ENCODE data around the gene SMURF1.
A peak's percentile ranks its signal among the peaks of the same experiment; 100 is the strongest.

The SMURF1 gene

DNA sequence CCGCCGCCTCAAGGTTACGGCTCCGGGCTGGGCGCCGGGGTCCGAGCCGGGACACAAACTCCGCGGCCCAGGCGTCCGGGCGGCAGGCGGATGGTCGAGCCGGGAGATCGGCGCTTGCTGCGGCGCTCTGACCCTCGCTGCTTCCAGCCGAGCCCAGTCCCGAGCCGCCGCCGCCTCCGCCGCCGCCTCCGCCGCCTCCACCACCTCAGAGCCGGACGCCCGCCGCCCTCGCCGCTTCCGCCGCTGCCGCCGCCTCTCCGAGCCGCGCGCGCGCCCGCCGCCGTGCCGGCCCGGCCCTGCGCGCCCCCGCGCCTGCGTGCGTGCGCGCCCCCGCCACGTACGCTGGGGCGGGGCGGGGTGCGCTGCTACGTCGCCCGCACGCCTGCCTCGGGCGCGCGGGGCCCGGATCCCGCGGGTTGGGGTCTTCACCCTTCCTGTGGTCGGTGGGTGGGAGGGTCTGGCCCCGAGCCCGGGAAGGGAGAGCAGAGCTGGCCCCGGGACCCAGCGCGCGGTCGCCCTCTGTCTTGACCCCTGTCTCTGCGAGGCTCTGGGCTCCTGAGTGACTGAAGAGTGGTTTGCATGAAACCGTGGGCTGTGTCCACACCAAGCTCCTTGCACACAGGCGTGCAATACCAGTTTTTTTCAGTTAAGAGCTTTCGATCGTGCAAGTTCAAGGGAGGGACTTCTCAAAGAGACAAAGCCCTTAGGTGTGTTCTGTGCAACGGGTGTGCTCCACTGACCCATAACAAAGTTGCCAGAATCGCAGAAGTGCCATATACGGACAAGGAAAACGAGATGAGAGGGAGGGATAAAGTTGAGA, at the start of gene SMURF1:
TSS of gene SMURF1 (minus strand) at position 256 of the 820 bp plus-strand sequence. CDS start 328 bp downstream, outside the sequence.
- Histone ChIP-seq H3K36me3 (ENCODE audit: control insufficient read depth in 1 of 2, insufficient read depth in 2 of 2, low read length in 2 of 2) (no peaks in the 10 kb centered on the region), H3K9ac (ENCODE audit: low read depth in 1 of 2, low read length in 2 of 2) (peak within 1 kb of the TSS; percentile 70 to 89), H3K4me3 (ENCODE audit: low read depth in 1 of 2, low read length in 2 of 2) (peak within 1 kb of the TSS; percentile 79 to 85), H3K9me3 (ENCODE audit: control insufficient read depth in 1 of 2, low read length in 2 of 2) (no peaks in the 10 kb centered on the region), H3K4me1 (ENCODE audit: control insufficient read depth in 1 of 2, insufficient read depth in 2 of 2, low read length in 2 of 2) (peaks cover 14 to 20% of the 10 kb centered on the region in 2 donors), H3K27ac (ENCODE audit: low read depth, low read length) (peak within 1 kb of the TSS; percentile 90), H3K27me3 (ENCODE audit: control insufficient read depth in 1 of 2, insufficient read depth in 2 of 2, low read length in 2 of 2) (no peaks in the 10 kb centered on the region)

GRCh38 chr7:99191869-99192596, 48.1 kb upstream of the SMURF1 start:
- Histone ChIP-seq H3K9me3 (ENCODE audit: control insufficient read depth in 1 of 2, low read length in 2 of 2) (no peaks in the 10 kb centered on the region), H3K27ac (ENCODE audit: low read depth, low read length) (no peak overlapping the region), H3K4me3 (ENCODE audit: low read depth in 1 of 2, low read length in 2 of 2) (no peak overlapping the region), H3K27me3 (ENCODE audit: control insufficient read depth in 1 of 2, insufficient read depth in 2 of 2, low read length in 2 of 2) (peaks cover 0 to 2% of the 10 kb centered on the region in 2 donors), H3K36me3 (ENCODE audit: control insufficient read depth in 1 of 2, insufficient read depth in 2 of 2, low read length in 2 of 2) (no peaks in the 10 kb centered on the region), H3K9ac (ENCODE audit: low read depth in 1 of 2, low read length in 2 of 2) (no peak overlapping the region), H3K4me1 (ENCODE audit: control insufficient read depth in 1 of 2, insufficient read depth in 2 of 2, low read length in 2 of 2) (no peaks in the 10 kb centered on the region)

- H3K36me3 ChIP-seq (ENCODE audit: control insufficient read depth in 1 of 2, insufficient read depth in 2 of 2, low read length in 2 of 2) = no peaks in the 10 kb centered on the region
- H3K9me3 ChIP-seq (ENCODE audit: control insufficient read depth in 1 of 2, low read length in 2 of 2) = no peaks in the 10 kb centered on the region
- peaks cover 0 to 2% of the 10 kb centered on the region in 2 donors for H3K27me3 ChIP-seq (ENCODE audit: control insufficient read depth in 1 of 2, insufficient read depth in 2 of 2, low read length in 2 of 2)
- H3K4me3 ChIP-seq (ENCODE audit: low read depth in 1 of 2, low read length in 2 of 2) = no peak overlapping the region
- no peaks in the 10 kb centered on the region for H3K4me1 ChIP-seq (ENCODE audit: control insufficient read depth in 1 of 2, insufficient read depth in 2 of 2, low read length in 2 of 2)
- H3K9ac ChIP-seq (ENCODE audit: low read depth in 1 of 2, low read length in 2 of 2) = no peak overlapping the region
- no peak overlapping the region for H3K27ac ChIP-seq (ENCODE audit: low read depth, low read length)
Observed at GRCh38 chr7:99190359-99191009, 46.6 kb upstream of the SMURF1 start.

DNA sequence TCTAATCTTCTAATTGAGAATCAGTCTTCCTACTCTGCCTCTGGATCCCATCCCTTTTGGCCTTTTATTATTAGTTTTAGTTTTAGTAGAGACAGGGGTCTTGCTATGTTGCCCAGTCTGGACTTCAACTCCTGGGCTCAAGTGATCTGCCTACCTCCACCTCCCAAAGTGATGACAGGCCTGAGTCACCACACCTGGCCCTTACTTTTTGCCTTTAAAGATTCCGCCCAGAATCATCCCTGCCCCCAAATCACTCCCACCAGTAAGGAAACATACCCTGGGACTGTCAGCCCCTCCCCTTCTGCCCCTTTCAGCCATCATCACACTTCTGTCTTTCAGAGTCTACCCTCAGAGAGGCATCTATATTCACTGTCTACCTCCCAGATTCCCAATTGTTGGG, 45.3 kb upstream of the SMURF1 start:
- H3K27me3 ChIP-seq (ENCODE audit: control insufficient read depth in 1 of 2, insufficient read depth in 2 of 2, low read length in 2 of 2) = peaks cover 0 to 2% of the 10 kb centered on the region in 2 donors
- H3K4me3 ChIP-seq (ENCODE audit: low read depth in 1 of 2, low read length in 2 of 2) = no peak overlapping the region
- H3K9ac ChIP-seq (ENCODE audit: low read depth in 1 of 2, low read length in 2 of 2) = no peak overlapping the region
- H3K36me3 ChIP-seq (ENCODE audit: control insufficient read depth in 1 of 2, insufficient read depth in 2 of 2, low read length in 2 of 2) = no peaks in the 10 kb centered on the region
- H3K4me1 ChIP-seq (ENCODE audit: control insufficient read depth in 1 of 2, insufficient read depth in 2 of 2, low read length in 2 of 2) = no peaks in the 10 kb centered on the region
- no peak overlapping the region for H3K27ac ChIP-seq (ENCODE audit: low read depth, low read length)
- H3K9me3 ChIP-seq (ENCODE audit: control insufficient read depth in 1 of 2, low read length in 2 of 2) = no peaks in the 10 kb centered on the region

DNA sequence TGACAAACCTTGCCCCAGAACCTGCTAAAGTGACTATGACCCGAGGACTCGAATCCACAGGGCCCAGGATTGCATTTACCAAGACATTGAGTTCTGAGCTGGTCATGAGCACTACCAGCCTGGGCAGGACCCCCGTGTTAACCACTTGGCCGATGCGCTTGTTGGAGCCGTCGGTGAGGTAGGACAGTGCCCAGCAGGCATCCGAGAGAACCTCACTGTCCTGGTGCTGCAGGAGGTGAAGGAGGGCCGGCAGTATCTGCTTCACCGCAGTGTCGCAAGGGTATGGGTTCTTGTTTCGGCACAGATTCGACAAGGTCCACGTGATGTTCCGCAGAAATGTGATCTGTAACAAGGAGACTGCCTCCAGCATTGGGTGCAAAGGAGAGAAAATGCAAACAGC, 44.3 kb upstream of the SMURF1 start:
- H3K9me3 ChIP-seq (ENCODE audit: control insufficient read depth in 1 of 2, low read length in 2 of 2) = no peaks in the 10 kb centered on the region
- H3K27me3 ChIP-seq (ENCODE audit: control insufficient read depth in 1 of 2, insufficient read depth in 2 of 2, low read length in 2 of 2) = peaks cover 0 to 2% of the 10 kb centered on the region in 2 donors
- no peaks in the 10 kb centered on the region for H3K36me3 ChIP-seq (ENCODE audit: control insufficient read depth in 1 of 2, insufficient read depth in 2 of 2, low read length in 2 of 2)
- no peak overlapping the region for H3K27ac ChIP-seq (ENCODE audit: low read depth, low read length)
- no peak overlapping the region for H3K9ac ChIP-seq (ENCODE audit: low read depth in 1 of 2, low read length in 2 of 2)
- H3K4me3 ChIP-seq (ENCODE audit: low read depth in 1 of 2, low read length in 2 of 2) = no peak overlapping the region
- no peaks in the 10 kb centered on the region for H3K4me1 ChIP-seq (ENCODE audit: control insufficient read depth in 1 of 2, insufficient read depth in 2 of 2, low read length in 2 of 2)

- no peaks in the 10 kb centered on the region for H3K9me3 ChIP-seq (ENCODE audit: control insufficient read depth in 1 of 2, low read length in 2 of 2)
Observed at GRCh38 chr7:99184532-99185218, 40.8 kb upstream of the SMURF1 start.

GRCh38 chr7:99180067-99180650, 36.3 kb upstream of the SMURF1 start:
- no peaks in the 10 kb centered on the region for H3K36me3 ChIP-seq (ENCODE audit: control insufficient read depth in 1 of 2, insufficient read depth in 2 of 2, low read length in 2 of 2)
- H3K9me3 ChIP-seq (ENCODE audit: control insufficient read depth in 1 of 2, low read length in 2 of 2) = no peaks in the 10 kb centered on the region
- no peak overlapping the region for H3K9ac ChIP-seq (ENCODE audit: low read depth in 1 of 2, low read length in 2 of 2)
- no peaks in the 10 kb centered on the region for H3K27me3 ChIP-seq (ENCODE audit: control insufficient read depth in 1 of 2, insufficient read depth in 2 of 2, low read length in 2 of 2)
- no peak overlapping the region for H3K4me3 ChIP-seq (ENCODE audit: low read depth in 1 of 2, low read length in 2 of 2)
- no peak overlapping the region for H3K27ac ChIP-seq (ENCODE audit: low read depth, low read length)
- H3K4me1 ChIP-seq (ENCODE audit: control insufficient read depth in 1 of 2, insufficient read depth in 2 of 2, low read length in 2 of 2) = no peaks in the 10 kb centered on the region

More at GRCh38 chr7:99184532-99185218, 40.8 kb upstream of the SMURF1 start:
- Histone ChIP-seq H3K27me3 (ENCODE audit: control insufficient read depth in 1 of 2, insufficient read depth in 2 of 2, low read length in 2 of 2) (peaks cover 0 to 2% of the 10 kb centered on the region in 2 donors), H3K4me3 (ENCODE audit: low read depth in 1 of 2, low read length in 2 of 2) (no peak overlapping the region), H3K27ac (ENCODE audit: low read depth, low read length) (no peak overlapping the region), H3K4me1 (ENCODE audit: control insufficient read depth in 1 of 2, insufficient read depth in 2 of 2, low read length in 2 of 2) (no peaks in the 10 kb centered on the region), H3K36me3 (ENCODE audit: control insufficient read depth in 1 of 2, insufficient read depth in 2 of 2, low read length in 2 of 2) (no peaks in the 10 kb centered on the region), H3K9ac (ENCODE audit: low read depth in 1 of 2, low read length in 2 of 2) (no peak overlapping the region)

- no peaks in the 10 kb centered on the region for H3K27me3 ChIP-seq (ENCODE audit: control insufficient read depth in 1 of 2, insufficient read depth in 2 of 2, low read length in 2 of 2)
- no peaks in the 10 kb centered on the region for H3K9me3 ChIP-seq (ENCODE audit: control insufficient read depth in 1 of 2, low read length in 2 of 2)
- H3K27ac ChIP-seq (ENCODE audit: low read depth, low read length) = no peak overlapping the region
- H3K36me3 ChIP-seq (ENCODE audit: control insufficient read depth in 1 of 2, insufficient read depth in 2 of 2, low read length in 2 of 2) = no peaks in the 10 kb centered on the region
- H3K4me1 ChIP-seq (ENCODE audit: control insufficient read depth in 1 of 2, insufficient read depth in 2 of 2, low read length in 2 of 2) = no peaks in the 10 kb centered on the region
- H3K9ac ChIP-seq (ENCODE audit: low read depth in 1 of 2, low read length in 2 of 2) = no peak overlapping the region
- no peak overlapping the region for H3K4me3 ChIP-seq (ENCODE audit: low read depth in 1 of 2, low read length in 2 of 2)
Observed at GRCh38 chr7:99177165-99177564, 33.3 kb upstream of the SMURF1 start.

GRCh38 chr7:99173787-99174186, 29.9 kb upstream of the SMURF1 start:
- Histone ChIP-seq H3K27ac (ENCODE audit: low read depth, low read length) (no peak overlapping the region), H3K9me3 (ENCODE audit: control insufficient read depth in 1 of 2, low read length in 2 of 2) (no peaks in the 10 kb centered on the region), H3K4me3 (ENCODE audit: low read depth in 1 of 2, low read length in 2 of 2) (no peak overlapping the region), H3K36me3 (ENCODE audit: control insufficient read depth in 1 of 2, insufficient read depth in 2 of 2, low read length in 2 of 2) (no peaks in the 10 kb centered on the region), H3K27me3 (ENCODE audit: control insufficient read depth in 1 of 2, insufficient read depth in 2 of 2, low read length in 2 of 2) (no peaks in the 10 kb centered on the region), H3K4me1 (ENCODE audit: control insufficient read depth in 1 of 2, insufficient read depth in 2 of 2, low read length in 2 of 2) (peaks cover 0 to 5% of the 10 kb centered on the region in 2 donors), H3K9ac (ENCODE audit: low read depth in 1 of 2, low read length in 2 of 2) (no peak overlapping the region)
